ENCODE data around the gene BMAL2.

Gene BMAL2

DNA sequence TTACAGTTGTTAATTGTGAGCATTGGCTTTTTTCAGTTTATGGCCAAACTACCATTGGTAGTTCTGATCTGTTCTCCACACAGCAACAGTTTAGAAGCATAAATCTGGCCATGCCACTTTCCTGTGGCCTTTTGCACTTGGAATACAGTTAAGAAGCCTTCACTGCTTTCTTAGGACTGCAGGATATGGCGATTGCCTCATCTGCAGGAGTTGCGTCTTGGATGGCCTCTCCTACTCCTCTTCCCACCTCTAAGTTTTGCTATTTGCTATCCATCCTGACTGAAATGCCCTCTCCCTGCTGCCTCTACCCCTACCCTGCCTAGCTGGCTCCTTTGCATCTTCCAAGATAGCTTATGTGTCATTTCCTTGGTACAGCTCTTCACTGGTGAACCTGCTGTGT, 12.8 kb upstream of the BMAL2 start:
- H3K36me3 ChIP-seq (ENCODE audit: control insufficient read depth, insufficient read depth, low read length) = peaks cover 79% of the 10 kb centered on the region
- no peak overlapping the region for H3K4me3 ChIP-seq (ENCODE audit: low read depth, low read length)
- H3K9ac ChIP-seq (ENCODE audit: low read depth, low read length) = no peak overlapping the region
- H3K27ac ChIP-seq (ENCODE audit: low read depth, low read length) = peak overlapping the region; percentile 90
- H3K27me3 ChIP-seq (ENCODE audit: control insufficient read depth, insufficient read depth, low read length) = no peaks in the 10 kb centered on the region
- peaks cover 13% of the 10 kb centered on the region for H3K4me1 ChIP-seq (ENCODE audit: control insufficient read depth, insufficient read depth, low read length)
- H3K9me3 ChIP-seq (ENCODE audit: control insufficient read depth, insufficient read depth, low read length) = no peaks in the 10 kb centered on the region

DNA sequence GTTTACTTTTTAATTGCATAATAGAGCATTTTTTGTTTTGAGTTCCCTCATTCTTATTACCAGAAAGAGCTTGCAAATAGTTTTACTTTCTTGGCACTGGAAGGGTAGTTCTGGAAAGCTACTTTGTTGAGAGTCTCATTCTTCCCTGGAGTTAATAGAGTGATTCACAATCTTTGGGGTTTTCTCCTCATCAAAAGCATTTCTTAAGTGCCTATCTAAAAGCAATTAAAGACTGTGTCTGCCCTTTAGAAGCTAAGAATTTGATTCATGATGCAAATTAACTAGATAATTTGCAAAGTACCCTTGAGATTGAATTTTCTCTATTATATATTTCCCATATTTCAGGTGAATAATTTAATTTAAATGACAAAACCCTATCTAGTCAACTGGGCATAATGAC, 8.1 kb upstream of the BMAL2 start:
- Histone ChIP-seq H3K4me1 (ENCODE audit: control insufficient read depth, insufficient read depth, low read length) (peaks cover 6% of the 10 kb centered on the region), H3K9me3 (ENCODE audit: control insufficient read depth, insufficient read depth, low read length) (no peaks in the 10 kb centered on the region)

DNA sequence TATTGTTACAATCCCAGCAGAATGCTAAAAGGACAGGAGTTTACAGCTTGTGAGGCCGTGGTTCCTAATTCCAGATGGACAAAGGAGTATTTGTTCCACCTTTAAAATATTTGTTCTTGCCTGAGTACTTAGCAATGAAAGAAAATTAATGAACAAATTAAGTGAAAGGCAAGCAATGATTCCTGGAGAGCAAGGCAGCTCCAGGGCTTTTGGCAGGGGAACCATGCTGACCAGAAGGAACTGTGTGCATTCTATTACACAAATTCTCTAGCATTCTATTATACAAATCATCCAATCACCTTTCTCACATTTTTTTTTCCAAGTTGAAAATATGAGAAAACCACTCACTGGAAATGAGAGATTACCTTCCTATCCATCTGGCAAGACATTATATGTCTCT, 1.8 kb upstream of the BMAL2 start:
- Histone ChIP-seq H3K27ac (ENCODE audit: low read depth, low read length) (no peak overlapping the region), H3K9ac (ENCODE audit: low read depth, low read length) (no peak overlapping the region), H3K4me1 (ENCODE audit: control insufficient read depth, insufficient read depth, low read length) (peaks cover 22% of the 10 kb centered on the region), H3K27me3 (ENCODE audit: control insufficient read depth, insufficient read depth, low read length) (peaks cover 26% of the 10 kb centered on the region), H3K36me3 (ENCODE audit: control insufficient read depth, insufficient read depth, low read length) (peaks cover 6% of the 10 kb centered on the region; the same call in 1 of the 2 replicates), H3K9me3 (ENCODE audit: control insufficient read depth, insufficient read depth, low read length) (no peaks in the 10 kb centered on the region), H3K4me3 (ENCODE audit: low read depth, low read length) (no peak overlapping the region)

More for the DNA sequence above, 8.1 kb upstream of the BMAL2 start:
- no peak overlapping the region for H3K9ac ChIP-seq (ENCODE audit: low read depth, low read length)
- no peak overlapping the region for H3K4me3 ChIP-seq (ENCODE audit: low read depth, low read length)
- H3K27ac ChIP-seq (ENCODE audit: low read depth, low read length) = no peak overlapping the region
- peaks cover 46% of the 10 kb centered on the region for H3K36me3 ChIP-seq (ENCODE audit: control insufficient read depth, insufficient read depth, low read length)
- no peaks in the 10 kb centered on the region for H3K27me3 ChIP-seq (ENCODE audit: control insufficient read depth, insufficient read depth, low read length)

- Histone ChIP-seq H3K9ac (ENCODE audit: low read depth, low read length) (no peak overlapping the region), H3K27ac (ENCODE audit: low read depth, low read length) (no peak overlapping the region), H3K4me3 (ENCODE audit: low read depth, low read length) (no peak overlapping the region), H3K9me3 (ENCODE audit: control insufficient read depth, insufficient read depth, low read length) (no peaks in the 10 kb centered on the region), H3K4me1 (ENCODE audit: control insufficient read depth, insufficient read depth, low read length) (peaks cover 22% of the 10 kb centered on the region), H3K36me3 (ENCODE audit: control insufficient read depth, insufficient read depth, low read length) (peaks cover 1% of the 10 kb centered on the region; the same call in 1 of the 2 replicates), H3K27me3 (ENCODE audit: control insufficient read depth, insufficient read depth, low read length) (peaks cover 26% of the 10 kb centered on the region)
Measured at GRCh38 chr12:27331291-27331926, 1.2 kb upstream of the BMAL2 start.

DNA sequence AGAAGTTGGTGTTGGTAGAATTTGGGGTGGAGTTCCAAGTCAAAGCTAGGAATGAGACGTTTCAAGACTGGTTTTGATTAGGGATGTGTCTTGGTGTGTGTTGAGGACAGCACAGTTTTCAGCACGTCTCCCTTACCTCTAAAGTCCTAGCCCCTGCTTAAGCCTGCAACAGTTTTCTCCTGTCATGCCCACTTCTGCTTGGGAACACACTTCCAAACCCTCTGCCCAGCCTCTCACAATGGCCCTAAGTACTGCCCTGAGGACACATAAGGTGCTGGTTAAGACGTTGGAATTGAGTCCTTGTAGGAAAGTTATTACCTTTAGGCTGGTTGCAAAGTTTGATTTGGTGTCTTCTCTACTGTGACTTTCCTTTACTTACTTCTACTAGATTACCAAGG, 710 bp upstream of the BMAL2 start:
- Histone ChIP-seq H3K27me3 (ENCODE audit: control insufficient read depth, insufficient read depth, low read length) (peaks cover 26% of the 10 kb centered on the region), H3K36me3 (ENCODE audit: control insufficient read depth, insufficient read depth, low read length) (no peaks in the 10 kb centered on the region), H3K4me3 (ENCODE audit: low read depth, low read length) (peak overlapping the region; percentile 74), H3K4me1 (ENCODE audit: control insufficient read depth, insufficient read depth, low read length) (peaks cover 22% of the 10 kb centered on the region), H3K9ac (ENCODE audit: low read depth, low read length) (peak overlapping the region; percentile 87; the same call in 1 of the 2 replicates), H3K27ac (ENCODE audit: low read depth, low read length) (no peak overlapping the region), H3K9me3 (ENCODE audit: control insufficient read depth, insufficient read depth, low read length) (no peaks in the 10 kb centered on the region)

DNA sequence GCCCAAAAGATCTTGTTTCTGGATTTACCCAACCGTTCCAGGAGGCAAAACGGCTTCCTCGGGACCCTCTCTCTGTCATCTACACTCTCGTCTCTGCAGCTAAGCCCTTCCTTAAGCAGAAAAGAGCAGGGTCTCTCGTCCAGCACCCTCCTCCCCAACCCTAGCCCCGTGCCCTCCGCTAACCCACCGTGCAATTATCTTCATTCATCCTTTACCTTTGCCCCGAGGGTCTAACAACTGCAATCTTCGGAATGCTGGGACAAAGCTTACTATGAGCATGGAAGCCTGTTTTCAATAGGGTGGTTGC, 276 bp upstream of the BMAL2 start:
- Histone ChIP-seq H3K27ac (ENCODE audit: low read depth, low read length) (no peak overlapping the region), H3K4me3 (ENCODE audit: low read depth, low read length) (peak overlapping the region; percentile 74), H3K9ac (ENCODE audit: low read depth, low read length) (peak overlapping the region; percentile 87; the same call in 1 of the 2 replicates), H3K36me3 (ENCODE audit: control insufficient read depth, insufficient read depth, low read length) (no peaks in the 10 kb centered on the region), H3K27me3 (ENCODE audit: control insufficient read depth, insufficient read depth, low read length) (peaks cover 26% of the 10 kb centered on the region), H3K4me1 (ENCODE audit: control insufficient read depth, insufficient read depth, low read length) (peaks cover 22% of the 10 kb centered on the region), H3K9me3 (ENCODE audit: control insufficient read depth, insufficient read depth, low read length) (no peaks in the 10 kb centered on the region)

- Histone ChIP-seq H3K9ac (ENCODE audit: low read depth, low read length) (peak overlapping the region; percentile 87), H3K9me3 (ENCODE audit: control insufficient read depth, insufficient read depth, low read length) (no peaks in the 10 kb centered on the region), H3K27me3 (ENCODE audit: control insufficient read depth, insufficient read depth, low read length) (peaks cover 26% of the 10 kb centered on the region), H3K4me3 (ENCODE audit: low read depth, low read length) (peak overlapping the region; percentile 74), H3K27ac (ENCODE audit: low read depth, low read length) (peak overlapping the region; percentile 10), H3K36me3 (ENCODE audit: control insufficient read depth, insufficient read depth, low read length) (no peaks in the 10 kb centered on the region), H3K4me1 (ENCODE audit: control insufficient read depth, insufficient read depth, low read length) (peaks cover 22% of the 10 kb centered on the region)
Measured at GRCh38 chr12:27333403-27334009, 870 bp downstream of the BMAL2 start.

DNA sequence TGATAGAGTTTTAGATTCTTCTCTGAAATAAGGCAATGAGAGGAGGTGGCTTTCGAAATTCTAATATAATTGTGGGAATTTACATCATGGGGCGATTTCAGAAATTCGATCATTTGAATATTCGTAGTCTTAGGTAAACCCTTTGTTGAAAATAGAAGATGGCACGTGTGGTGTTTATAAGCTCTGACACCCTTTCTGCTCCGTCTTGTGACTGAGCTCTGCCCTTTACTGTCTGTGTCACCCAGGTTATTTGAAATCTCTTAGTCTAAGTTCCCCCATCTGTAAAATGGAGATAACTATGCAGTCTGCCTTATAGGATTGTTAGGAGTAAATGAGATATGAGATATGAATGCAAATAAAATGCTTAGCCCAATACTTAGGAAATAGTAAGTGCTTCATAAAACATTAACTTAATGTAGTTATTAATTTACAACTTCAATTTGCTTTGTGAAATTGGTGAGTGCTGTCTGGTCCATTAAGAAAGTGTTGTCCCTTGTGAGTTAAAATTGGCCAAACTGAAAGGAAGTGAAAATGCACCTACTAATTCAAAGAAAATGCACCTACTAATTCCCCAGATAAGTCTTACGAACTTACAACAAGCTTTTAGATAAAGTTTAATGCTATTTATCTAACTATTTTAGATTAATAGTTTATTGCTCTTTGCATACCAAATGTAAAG, 1.5 kb downstream of the BMAL2 start:
- Histone ChIP-seq H3K27me3 (ENCODE audit: control insufficient read depth, insufficient read depth, low read length) (peaks cover 26% of the 10 kb centered on the region), H3K9ac (ENCODE audit: low read depth, low read length) (no peak overlapping the region), H3K36me3 (ENCODE audit: control insufficient read depth, insufficient read depth, low read length) (no peaks in the 10 kb centered on the region)

GRCh38 chr12:27334721-27335082, 2.1 kb downstream of the BMAL2 start:
- Histone ChIP-seq H3K9me3 (ENCODE audit: control insufficient read depth, insufficient read depth, low read length) (no peaks in the 10 kb centered on the region), H3K4me1 (ENCODE audit: control insufficient read depth, insufficient read depth, low read length) (peaks cover 22% of the 10 kb centered on the region), H3K27me3 (ENCODE audit: control insufficient read depth, insufficient read depth, low read length) (peaks cover 26% of the 10 kb centered on the region), H3K9ac (ENCODE audit: low read depth, low read length) (no peak overlapping the region), H3K36me3 (ENCODE audit: control insufficient read depth, insufficient read depth, low read length) (no peaks in the 10 kb centered on the region), H3K27ac (ENCODE audit: low read depth, low read length) (no peak overlapping the region), H3K4me3 (ENCODE audit: low read depth, low read length) (no peak overlapping the region)

More for the DNA sequence above, 1.5 kb downstream of the BMAL2 start:
- Histone ChIP-seq H3K4me3 (ENCODE audit: low read depth, low read length) (peak overlapping the region; percentile 74), H3K4me1 (ENCODE audit: control insufficient read depth, insufficient read depth, low read length) (peaks cover 22% of the 10 kb centered on the region), H3K27ac (ENCODE audit: low read depth, low read length) (no peak overlapping the region), H3K9me3 (ENCODE audit: control insufficient read depth, insufficient read depth, low read length) (no peaks in the 10 kb centered on the region)

DNA sequence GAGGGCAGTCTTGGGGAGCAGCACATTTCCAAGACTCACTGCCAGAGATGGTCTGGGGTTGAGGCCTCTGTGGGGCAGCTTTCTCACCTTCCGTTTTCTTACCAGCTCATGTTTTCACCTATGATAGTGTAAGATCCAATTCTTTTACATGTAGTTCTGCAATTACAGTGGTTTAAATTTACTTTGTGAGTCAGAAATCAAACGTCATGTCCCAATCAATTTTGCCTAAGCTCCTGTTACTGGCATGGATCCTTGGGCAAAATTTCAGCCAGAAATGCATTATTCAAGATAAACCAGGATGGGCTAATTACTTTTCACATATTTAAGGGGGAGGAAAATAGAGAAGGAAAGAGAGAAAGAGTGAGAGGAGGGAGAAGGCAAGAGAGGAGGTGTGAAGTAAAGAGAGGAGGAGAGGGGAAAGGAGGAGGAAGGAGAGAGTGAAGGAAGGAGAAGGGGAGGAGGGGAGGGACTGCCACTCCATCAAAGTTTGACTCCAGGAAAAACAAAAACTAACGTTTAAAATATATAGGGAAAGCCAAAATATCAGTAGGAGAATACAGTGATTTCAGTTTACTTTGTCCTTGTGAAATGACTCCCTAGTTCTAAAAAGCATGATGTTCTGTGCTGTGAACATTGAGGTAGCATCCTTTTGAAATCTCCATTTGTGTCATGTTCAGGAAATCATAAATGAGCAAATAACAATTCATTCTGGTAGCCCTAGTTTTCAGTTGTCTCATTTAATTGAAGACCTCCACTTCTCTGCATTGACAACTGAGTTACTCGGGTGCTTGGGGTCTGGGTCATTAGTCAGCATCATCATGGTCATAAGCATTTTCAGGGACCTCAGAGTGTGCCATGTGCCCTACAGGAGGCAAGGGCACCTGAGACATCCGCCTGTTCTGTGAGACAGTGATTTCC, 3.0 kb downstream of the BMAL2 start:
- Histone ChIP-seq H3K9me3 (ENCODE audit: control insufficient read depth, insufficient read depth, low read length) (no peaks in the 10 kb centered on the region), H3K4me3 (ENCODE audit: low read depth, low read length) (no peak overlapping the region), H3K27me3 (ENCODE audit: control insufficient read depth, insufficient read depth, low read length) (peaks cover 26% of the 10 kb centered on the region), H3K9ac (ENCODE audit: low read depth, low read length) (no peak overlapping the region), H3K4me1 (ENCODE audit: control insufficient read depth, insufficient read depth, low read length) (peaks cover 22% of the 10 kb centered on the region), H3K27ac (ENCODE audit: low read depth, low read length) (no peak overlapping the region), H3K36me3 (ENCODE audit: control insufficient read depth, insufficient read depth, low read length) (no peaks in the 10 kb centered on the region)
